RWPE2 (cell line): Measurements from ENCODE around the gene THEM5.

Experiments used
- ATAC-seq: fragments of 200-7000 bp; cut with Tn5 transposase; 3 replicates; pipeline ENCODE4 v1.9.1; 2021; ENCODE audit warnings: low read depth
- DNase-seq: peaks from one replicate; pipeline ENCODE4 v3.0.0-alpha.2; 2020; ENCODE audit warnings: low spot score
- H3K27ac ChIP-seq: fragments of 450-650 bp; 2 replicates; pipeline ENCODE4 v1.5.1; 2017; ENCODE audit warnings: mild to moderate bottlenecking; ENCODE audit not compliant: poor library complexity, severe bottlenecking
- H3K27me3 ChIP-seq: fragments of 250-450 bp; sonication (Bioruptor Pico); 2 replicates; pipeline ENCODE4 v1.5.1; 2021; ENCODE audit warnings: mild to moderate bottlenecking, moderate library complexity; ENCODE audit not compliant: insufficient read depth, poor library complexity, severe bottlenecking
- H3K36me3 ChIP-seq: fragments of 250-450 bp; sonication (Bioruptor Pico); 2 replicates; pipeline ENCODE4 v1.5.1; 2020; ENCODE audit warnings: low read depth, mild to moderate bottlenecking, moderate library complexity
- H3K4me1 ChIP-seq: fragments of 250-450 bp; sonication (Bioruptor Pico); 2 replicates; pipeline ENCODE4 v1.5.1; 2021; ENCODE audit warnings: mild to moderate bottlenecking, moderate library complexity; ENCODE audit not compliant: insufficient read depth, poor library complexity, severe bottlenecking
- H3K4me3 ChIP-seq: fragments of 250-450 bp; sonication (Bioruptor Pico); 2 replicates; pipeline ENCODE4 v1.5.1; 2021; ENCODE audit warnings: mild to moderate bottlenecking, moderate library complexity; ENCODE audit not compliant: severe bottlenecking
- H3K9me3 ChIP-seq: fragments of 250-450 bp; sonication (Bioruptor Pico); 2 replicates; pipeline ENCODE4 v1.5.1; 2021; ENCODE audit warnings: mild to moderate bottlenecking, moderate library complexity; ENCODE audit not compliant: severe bottlenecking
- TF ChIP-seq, protein P1 (sequence below): fragments of 450-650 bp; IDR thresholded peaks from one replicate; pipeline ENCODE4 v1.5.1; 2017; ENCODE audit warnings: mild to moderate bottlenecking, moderate library complexity; ENCODE audit not compliant: poor library complexity, severe bottlenecking

THEM5 gene

DNA sequence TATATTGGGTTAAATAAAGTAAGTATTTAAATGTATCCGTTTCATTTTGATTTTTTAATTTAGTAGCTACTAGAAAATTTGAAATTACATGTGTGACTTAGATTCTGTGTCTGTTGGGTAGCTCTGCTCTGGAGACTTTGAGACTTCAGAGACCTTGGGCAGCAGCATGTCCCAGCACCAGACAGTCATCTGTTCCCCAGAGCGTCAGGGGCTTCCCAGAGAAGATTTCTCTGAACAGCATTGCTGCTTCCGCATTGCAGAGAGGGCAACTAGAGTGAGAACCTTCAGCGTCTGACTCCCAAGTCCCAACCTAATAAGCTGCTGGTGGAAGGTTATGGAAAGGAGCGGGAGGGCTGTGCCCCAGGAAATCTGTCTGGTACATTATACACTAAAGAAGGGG is 54.9 kb downstream of the THEM5 start:
- Histone ChIP-seq H3K36me3 (no peaks in the 10 kb centered on the region; the same call in 1 of the 2 replicates), H3K4me3 (no peak overlapping the region), H3K4me1 (no peaks in the 10 kb centered on the region), H3K27me3 (no peaks in the 10 kb centered on the region), H3K27ac (no peak overlapping the region), H3K9me3 (no peaks in the 10 kb centered on the region)
- DNase-seq (no peak), ATAC-seq (no peak)
- TF ChIP-seq, protein P1, sequence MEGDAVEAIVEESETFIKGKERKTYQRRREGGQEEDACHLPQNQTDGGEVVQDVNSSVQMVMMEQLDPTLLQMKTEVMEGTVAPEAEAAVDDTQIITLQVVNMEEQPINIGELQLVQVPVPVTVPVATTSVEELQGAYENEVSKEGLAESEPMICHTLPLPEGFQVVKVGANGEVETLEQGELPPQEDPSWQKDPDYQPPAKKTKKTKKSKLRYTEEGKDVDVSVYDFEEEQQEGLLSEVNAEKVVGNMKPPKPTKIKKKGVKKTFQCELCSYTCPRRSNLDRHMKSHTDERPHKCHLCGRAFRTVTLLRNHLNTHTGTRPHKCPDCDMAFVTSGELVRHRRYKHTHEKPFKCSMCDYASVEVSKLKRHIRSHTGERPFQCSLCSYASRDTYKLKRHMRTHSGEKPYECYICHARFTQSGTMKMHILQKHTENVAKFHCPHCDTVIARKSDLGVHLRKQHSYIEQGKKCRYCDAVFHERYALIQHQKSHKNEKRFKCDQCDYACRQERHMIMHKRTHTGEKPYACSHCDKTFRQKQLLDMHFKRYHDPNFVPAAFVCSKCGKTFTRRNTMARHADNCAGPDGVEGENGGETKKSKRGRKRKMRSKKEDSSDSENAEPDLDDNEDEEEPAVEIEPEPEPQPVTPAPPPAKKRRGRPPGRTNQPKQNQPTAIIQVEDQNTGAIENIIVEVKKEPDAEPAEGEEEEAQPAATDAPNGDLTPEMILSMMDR: no peak
